Thyroid gland (tissue), 4 donors: ENCODE data around the gene PCDHGB6.

ENCODE experiments used
- POLR2A ChIP-seq, 2 donors: fragments of 450-650 bp; IDR thresholded peaks; one replicate each; pipeline ENCODE4 v1.6.1; 2017; ENCODE audit warnings: antibody characterized with exemption in 2 of 2, mild to moderate bottlenecking in 2 of 2, moderate library complexity in 1 of 2
- TF ChIP-seq, protein P1 (sequence below), 6 experiments: fragments of 200-600 bp in 3 of 6; fragments of 450-650 bp in 3 of 6; sonication (generic) in 3 of 6; IDR thresholded peaks; one replicate each; pipeline ENCODE4 v1.5.1; 2016 to 2019; ENCODE audit warnings: antibody characterized with exemption in 6 of 6, mild to moderate bottlenecking in 2 of 6, inconsistent platforms in 1 of 6, moderate library complexity in 1 of 6

DNA sequence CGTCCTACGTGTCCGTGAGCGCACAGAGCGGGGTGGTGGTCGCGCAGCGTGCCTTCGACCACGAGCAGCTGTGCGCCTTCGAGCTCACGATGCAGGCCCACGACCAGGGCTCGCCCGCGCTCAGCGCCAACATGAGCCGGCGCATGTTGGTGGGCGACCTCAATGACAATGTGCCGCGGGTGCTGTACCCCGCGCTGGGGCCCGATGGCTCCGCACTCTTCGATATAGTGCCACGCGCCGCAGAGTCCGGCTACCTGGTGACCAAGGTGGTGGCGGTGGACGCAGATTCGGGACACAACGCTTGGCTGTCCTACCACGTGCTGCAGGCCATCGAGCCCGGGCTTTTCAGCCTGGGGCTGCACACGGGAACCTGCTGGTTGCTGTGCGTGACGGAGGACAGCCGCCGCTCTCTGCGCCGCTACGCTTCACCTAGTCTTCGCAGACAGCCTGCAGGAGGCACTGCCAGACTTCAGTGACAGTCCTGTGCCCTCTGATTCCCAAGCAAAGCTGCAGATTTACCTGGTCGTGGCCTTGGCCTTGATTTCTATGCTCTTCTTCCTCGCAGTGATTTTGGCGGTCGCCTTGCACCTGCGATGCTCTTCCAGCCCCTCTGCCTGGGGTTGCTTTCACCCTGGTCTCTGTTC, 20.1 kb downstream of the PCDHGB6 start:
- TF ChIP-seq, protein P1, sequence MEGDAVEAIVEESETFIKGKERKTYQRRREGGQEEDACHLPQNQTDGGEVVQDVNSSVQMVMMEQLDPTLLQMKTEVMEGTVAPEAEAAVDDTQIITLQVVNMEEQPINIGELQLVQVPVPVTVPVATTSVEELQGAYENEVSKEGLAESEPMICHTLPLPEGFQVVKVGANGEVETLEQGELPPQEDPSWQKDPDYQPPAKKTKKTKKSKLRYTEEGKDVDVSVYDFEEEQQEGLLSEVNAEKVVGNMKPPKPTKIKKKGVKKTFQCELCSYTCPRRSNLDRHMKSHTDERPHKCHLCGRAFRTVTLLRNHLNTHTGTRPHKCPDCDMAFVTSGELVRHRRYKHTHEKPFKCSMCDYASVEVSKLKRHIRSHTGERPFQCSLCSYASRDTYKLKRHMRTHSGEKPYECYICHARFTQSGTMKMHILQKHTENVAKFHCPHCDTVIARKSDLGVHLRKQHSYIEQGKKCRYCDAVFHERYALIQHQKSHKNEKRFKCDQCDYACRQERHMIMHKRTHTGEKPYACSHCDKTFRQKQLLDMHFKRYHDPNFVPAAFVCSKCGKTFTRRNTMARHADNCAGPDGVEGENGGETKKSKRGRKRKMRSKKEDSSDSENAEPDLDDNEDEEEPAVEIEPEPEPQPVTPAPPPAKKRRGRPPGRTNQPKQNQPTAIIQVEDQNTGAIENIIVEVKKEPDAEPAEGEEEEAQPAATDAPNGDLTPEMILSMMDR (IDR thresholded peaks at IDR 0.05): no peak
- TF ChIP-seq POLR2A (IDR thresholded peaks at IDR 0.05): no peak
